Stomach (tissue), 4 donors: ENCODE measurements around the gene NSF.
"Not testable (repeated sequence)": the region's sequence is repeated elsewhere in the genome, so short reads cannot be mapped to it uniquely, and the experiment has no call there.

Experiments used
- EP300 ChIP-seq: sonication (generic); formaldehyde crosslinking; IDR thresholded peaks from one replicate; pipeline ENCODE4 v1.6.1; 2017; ENCODE audit warnings: antibody characterized with exemption
- POLR2A ChIP-seq, 4 donors: fragments of 450-650 bp; IDR thresholded peaks; one replicate each; pipeline ENCODE4 v1.6.1; 2016; ENCODE audit warnings: antibody characterized with exemption in 4 of 4, control low read depth in 2 of 4, mild to moderate bottlenecking in 1 of 4, moderate library complexity in 1 of 4
- POLR2AphosphoS5 ChIP-seq, 3 donors: sonication (generic); formaldehyde crosslinking; IDR thresholded peaks; one replicate each; pipeline ENCODE4 v1.6.1; 2016; ENCODE audit warnings: antibody characterized with exemption in 3 of 3
- TF ChIP-seq, protein P1 (sequence below), 7 experiments: fragments of 450-650 bp in 4 of 7; fragments of 200-600 bp in 3 of 7; sonication (generic) in 3 of 7; IDR thresholded peaks; one replicate each; pipeline ENCODE4 v1.5.1; 2016 to 2019; ENCODE audit warnings: antibody characterized with exemption in 7 of 7, control low read depth in 2 of 7, mild to moderate bottlenecking in 1 of 7

DNA sequence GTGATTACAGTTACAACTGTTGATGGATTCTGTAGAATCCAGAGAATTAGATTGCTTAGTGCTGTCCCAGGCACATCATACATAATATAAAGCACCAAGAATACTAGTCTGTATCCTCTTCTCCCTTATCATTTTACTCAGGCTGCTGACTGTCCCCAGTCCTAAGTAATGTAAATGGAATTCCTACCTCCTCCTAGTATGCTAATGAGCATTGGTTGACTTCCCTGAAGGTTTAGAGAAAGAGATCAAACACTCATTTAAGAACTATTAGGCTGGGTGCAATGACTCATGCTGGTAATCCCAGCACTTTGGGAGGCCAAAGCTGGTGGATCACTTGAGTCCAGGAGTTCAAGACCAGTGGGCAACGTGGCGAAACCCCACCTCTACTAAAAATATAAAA lies 37.0 kb downstream of the NSF start:
- TF ChIP-seq, protein P1, sequence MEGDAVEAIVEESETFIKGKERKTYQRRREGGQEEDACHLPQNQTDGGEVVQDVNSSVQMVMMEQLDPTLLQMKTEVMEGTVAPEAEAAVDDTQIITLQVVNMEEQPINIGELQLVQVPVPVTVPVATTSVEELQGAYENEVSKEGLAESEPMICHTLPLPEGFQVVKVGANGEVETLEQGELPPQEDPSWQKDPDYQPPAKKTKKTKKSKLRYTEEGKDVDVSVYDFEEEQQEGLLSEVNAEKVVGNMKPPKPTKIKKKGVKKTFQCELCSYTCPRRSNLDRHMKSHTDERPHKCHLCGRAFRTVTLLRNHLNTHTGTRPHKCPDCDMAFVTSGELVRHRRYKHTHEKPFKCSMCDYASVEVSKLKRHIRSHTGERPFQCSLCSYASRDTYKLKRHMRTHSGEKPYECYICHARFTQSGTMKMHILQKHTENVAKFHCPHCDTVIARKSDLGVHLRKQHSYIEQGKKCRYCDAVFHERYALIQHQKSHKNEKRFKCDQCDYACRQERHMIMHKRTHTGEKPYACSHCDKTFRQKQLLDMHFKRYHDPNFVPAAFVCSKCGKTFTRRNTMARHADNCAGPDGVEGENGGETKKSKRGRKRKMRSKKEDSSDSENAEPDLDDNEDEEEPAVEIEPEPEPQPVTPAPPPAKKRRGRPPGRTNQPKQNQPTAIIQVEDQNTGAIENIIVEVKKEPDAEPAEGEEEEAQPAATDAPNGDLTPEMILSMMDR (IDR thresholded peaks at IDR 0.05) = not testable (repeated sequence)
- not testable (repeated sequence) for TF ChIP-seq POLR2A (IDR thresholded peaks at IDR 0.05); POLR2AphosphoS5 (IDR thresholded peaks at IDR 0.05); EP300
